Liver (tissue), 9 donors: ENCODE data around the gene TRHDE. TPM values are rescaled to one million over a fixed set of nuclear protein-coding genes. Genes with fewer than 3 reads are reported as not detected.

ENCODE experiments used
- DNase-seq: peaks from one replicate; pipeline ENCODE4 v3.0.0-alpha.2; 2017; ENCODE audit warnings: low spot score
- H3K27ac ChIP-seq, 2 donors: one replicate each; pipeline ENCODE4 v1.7.0; 2013; ENCODE audit warnings: inconsistent platforms in 2 of 2, low read length in 2 of 2, control low read depth in 1 of 2, low read depth in 1 of 2, mild to moderate bottlenecking in 1 of 2
- H3K27me3 ChIP-seq, 4 donors: one replicate each; pipeline versions ENCODE4 v1.6.1 to v1.7.0; 2013; ENCODE audit warnings: low read length in 3 of 4, inconsistent platforms in 1 of 4, mild to moderate bottlenecking in 1 of 4, moderate library complexity in 1 of 4; ENCODE audit not compliant: control insufficient read depth in 4 of 4, insufficient read depth in 4 of 4
- H3K36me3 ChIP-seq, 4 donors: one replicate each; pipeline versions ENCODE4 v1.6.1 to v1.7.0; 2013; ENCODE audit warnings: low read length in 3 of 4, mild to moderate bottlenecking in 3 of 4, low read depth in 1 of 4, moderate library complexity in 1 of 4; ENCODE audit not compliant: control insufficient read depth in 4 of 4, insufficient read depth in 3 of 4
- H3K4me1 ChIP-seq, 4 donors: one replicate each; pipeline versions ENCODE4 v1.6.1 to v1.7.0; 2013; ENCODE audit warnings: low read length in 3 of 4, mild to moderate bottlenecking in 3 of 4, moderate library complexity in 1 of 4; ENCODE audit not compliant: control insufficient read depth in 4 of 4, insufficient read depth in 4 of 4
- H3K4me3 ChIP-seq, 3 donors: one replicate each; pipeline versions ENCODE4 v1.6.1 to v1.7.0; 2013; ENCODE audit warnings: low read length in 3 of 3, control low read depth in 1 of 3, low read depth in 1 of 3, mild to moderate bottlenecking in 1 of 3
- H3K9ac ChIP-seq, 2 donors: one replicate each; pipeline ENCODE4 v1.7.0; 2013; ENCODE audit warnings: low read length in 2 of 2, mild to moderate bottlenecking in 2 of 2, moderate library complexity in 2 of 2, control low read depth in 1 of 2, low read depth in 1 of 2
- H3K9me3 ChIP-seq, 4 donors: one replicate each; pipeline versions ENCODE4 v1.6.1 to v1.7.0; 2013; ENCODE audit warnings: low read length in 3 of 4; ENCODE audit not compliant: control insufficient read depth in 4 of 4
- EGR1 ChIP-seq, 2 donors: IDR thresholded peaks; 2 replicates each; pipeline ENCODE4 v1.6.1; 2016 to 2018; ENCODE audit warnings: antibody characterized with exemption in 2 of 2, low read depth in 2 of 2
- FOXA1 ChIP-seq: IDR thresholded peaks from 2 replicates; pipeline ENCODE4 v1.6.1; 2016; ENCODE audit warnings: antibody characterized with exemption
- FOXA2 ChIP-seq: IDR thresholded peaks from 2 replicates; pipeline ENCODE4 v1.6.1; 2016; ENCODE audit warnings: antibody characterized with exemption
- GABPA ChIP-seq, 2 donors: IDR thresholded peaks in 1 of 2; conservative IDR thresholded peaks in 1 of 2; 2 replicates each; pipeline ENCODE4 v1.6.1; 2016; ENCODE audit warnings: antibody characterized with exemption in 2 of 2, mild to moderate bottlenecking in 1 of 2, moderate library complexity in 1 of 2
- HNF4A ChIP-seq, 2 donors: conservative IDR thresholded peaks; 2 replicates each; pipeline ENCODE4 v1.6.1; 2016; ENCODE audit warnings: antibody characterized with exemption in 2 of 2, mild to moderate bottlenecking in 2 of 2
- HNF4G ChIP-seq: IDR thresholded peaks from 2 replicates; pipeline ENCODE4 v1.6.1; 2016; ENCODE audit warnings: antibody characterized with exemption
- JUND ChIP-seq, 2 donors: IDR thresholded peaks; 2 replicates each; pipeline ENCODE4 v1.6.1; 2016; ENCODE audit warnings: antibody characterized with exemption in 2 of 2
- NR2F2 ChIP-seq: IDR thresholded peaks from 2 replicates; pipeline ENCODE4 v1.6.1; 2016; ENCODE audit warnings: antibody characterized with exemption
- RAD21 ChIP-seq, 2 donors: IDR thresholded peaks; 2 replicates each; pipeline ENCODE4 v1.6.1; 2016; ENCODE audit warnings: antibody characterized with exemption in 2 of 2, mild to moderate bottlenecking in 2 of 2
- RXRA ChIP-seq, 2 donors: IDR thresholded peaks; 2 replicates each; pipeline ENCODE4 v1.6.1; 2017 to 2018; ENCODE audit warnings: antibody characterized with exemption in 2 of 2, mild to moderate bottlenecking in 1 of 2
- SP1 ChIP-seq: IDR thresholded peaks from 2 replicates; pipeline ENCODE4 v1.6.1; 2018; ENCODE audit warnings: antibody characterized with exemption, mild to moderate bottlenecking
- TAF1 ChIP-seq: conservative IDR thresholded peaks from 2 replicates; pipeline ENCODE4 v1.6.1; 2016; ENCODE audit warnings: antibody characterized with exemption, mild to moderate bottlenecking
- YY1 ChIP-seq: IDR thresholded peaks from 2 replicates; pipeline ENCODE4 v1.6.1; 2016; ENCODE audit warnings: antibody characterized with exemption, mild to moderate bottlenecking
- WGBS: extraction: QIAGEN DNeasy Blood & Tissue Kit; methylation state at CpG from one replicate; pipeline ENCODE4 v1.1.7; 2013; 5-methylcytosine and 5-hydroxymethylcytosine counted together
- polyA plus RNA-seq, 2 donors: library from polyadenylated mRNA; stranded (reverse) in 1 of 2; unstranded in 1 of 2; fragments of 200-250 nt in 1 of 2; fragments of >200 nt in 1 of 2; fragmentation: Nextera tagmentation in 1 of 2; extraction: Ambion mirVana in 1 of 2; gene quantifications; one replicate each; pipeline versions ENCODE4 v1.2.1 to v1.2.3, GENCODE V29; 2013 to 2015
- total RNA-seq, 2 donors: library from RNA; depleted of rRNA; stranded (reverse); fragments of >200 nt; gene quantifications; one replicate each; pipeline ENCODE4 v1.2.3, GENCODE V29; 2014
- TF ChIP-seq, protein P1 (sequence below): IDR thresholded peaks from 2 replicates; pipeline ENCODE4 v1.6.1; 2016; ENCODE audit warnings: antibody characterized with exemption, mild to moderate bottlenecking
- TF ChIP-seq, protein P2 (sequence below): fragments of 150-350 bp; IDR thresholded peaks from 2 replicates; pipeline ENCODE4 v1.5.1; 2017; ENCODE audit warnings: improper control_type of control experiment, low read depth, low read length; ENCODE audit not compliant: missing input control
- TF ChIP-seq, protein P3 (sequence below): IDR thresholded peaks from 2 replicates; pipeline ENCODE4 v1.6.1; 2016; ENCODE audit warnings: antibody characterized with exemption
- TF ChIP-seq, protein P4 (sequence below): IDR thresholded peaks from 2 replicates; pipeline ENCODE4 v1.6.1; 2016; ENCODE audit warnings: antibody characterized with exemption
- TF ChIP-seq, protein P5 (sequence below): IDR thresholded peaks from 2 replicates; pipeline ENCODE4 v1.6.1; 2016; ENCODE audit warnings: antibody characterized with exemption
- donor health status: healthy.
- donor health status: healthy.
- donor health status: healthy.
- donor health status: healthy.
- donor health status: healthy.

The TRHDE gene
- total and polyA plus RNA-seq, 4 donors: 0.05 to 0.17 (median 0.14) TPM; not detected in 1

DNA sequence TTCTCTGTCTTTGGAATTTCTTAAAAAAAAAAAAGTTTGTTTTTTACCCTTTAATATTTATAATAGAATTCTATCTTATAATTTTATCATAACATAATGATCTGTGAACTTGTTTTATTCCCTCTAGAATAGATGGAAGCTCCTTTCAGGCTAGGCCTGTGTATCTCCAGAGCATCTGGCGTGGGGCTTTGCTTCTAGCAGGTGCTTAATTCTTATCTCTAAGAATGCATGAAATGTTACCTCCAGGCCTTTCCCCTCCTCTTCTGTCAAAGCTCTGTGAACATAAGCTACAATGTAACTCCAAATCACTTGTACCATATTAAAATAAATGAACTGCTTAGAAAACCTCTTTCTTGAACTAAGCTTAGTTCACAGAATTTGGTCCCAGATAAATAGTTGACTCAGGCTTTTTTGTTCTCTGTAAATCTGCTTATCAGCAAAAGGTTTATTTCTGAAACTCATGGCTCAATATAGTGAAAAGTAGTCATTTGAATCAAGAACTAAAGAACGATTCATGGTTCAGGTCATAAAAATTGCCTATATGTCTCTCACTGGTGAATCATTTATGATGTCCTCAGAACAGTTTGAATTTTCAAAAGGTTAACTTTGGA, 407.1 kb downstream of the TRHDE start:
- DNase-seq: no peak
- Histone ChIP-seq H3K4me3 (no peak overlapping the region), H3K9me3 (no peaks in the 10 kb centered on the region), H3K9ac (no peak overlapping the region), H3K27me3 (no peaks in the 10 kb centered on the region), H3K36me3 (no peaks in the 10 kb centered on the region), H3K4me1 (peaks cover 2 to 16% (median 6%) of the 10 kb centered on the region in 4 donors), H3K27ac (no peak overlapping the region)
- TF ChIP-seq, protein P1, sequence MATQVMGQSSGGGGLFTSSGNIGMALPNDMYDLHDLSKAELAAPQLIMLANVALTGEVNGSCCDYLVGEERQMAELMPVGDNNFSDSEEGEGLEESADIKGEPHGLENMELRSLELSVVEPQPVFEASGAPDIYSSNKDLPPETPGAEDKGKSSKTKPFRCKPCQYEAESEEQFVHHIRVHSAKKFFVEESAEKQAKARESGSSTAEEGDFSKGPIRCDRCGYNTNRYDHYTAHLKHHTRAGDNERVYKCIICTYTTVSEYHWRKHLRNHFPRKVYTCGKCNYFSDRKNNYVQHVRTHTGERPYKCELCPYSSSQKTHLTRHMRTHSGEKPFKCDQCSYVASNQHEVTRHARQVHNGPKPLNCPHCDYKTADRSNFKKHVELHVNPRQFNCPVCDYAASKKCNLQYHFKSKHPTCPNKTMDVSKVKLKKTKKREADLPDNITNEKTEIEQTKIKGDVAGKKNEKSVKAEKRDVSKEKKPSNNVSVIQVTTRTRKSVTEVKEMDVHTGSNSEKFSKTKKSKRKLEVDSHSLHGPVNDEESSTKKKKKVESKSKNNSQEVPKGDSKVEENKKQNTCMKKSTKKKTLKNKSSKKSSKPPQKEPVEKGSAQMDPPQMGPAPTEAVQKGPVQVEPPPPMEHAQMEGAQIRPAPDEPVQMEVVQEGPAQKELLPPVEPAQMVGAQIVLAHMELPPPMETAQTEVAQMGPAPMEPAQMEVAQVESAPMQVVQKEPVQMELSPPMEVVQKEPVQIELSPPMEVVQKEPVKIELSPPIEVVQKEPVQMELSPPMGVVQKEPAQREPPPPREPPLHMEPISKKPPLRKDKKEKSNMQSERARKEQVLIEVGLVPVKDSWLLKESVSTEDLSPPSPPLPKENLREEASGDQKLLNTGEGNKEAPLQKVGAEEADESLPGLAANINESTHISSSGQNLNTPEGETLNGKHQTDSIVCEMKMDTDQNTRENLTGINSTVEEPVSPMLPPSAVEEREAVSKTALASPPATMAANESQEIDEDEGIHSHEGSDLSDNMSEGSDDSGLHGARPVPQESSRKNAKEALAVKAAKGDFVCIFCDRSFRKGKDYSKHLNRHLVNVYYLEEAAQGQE: no peak
- TF ChIP-seq SP1: no peak
- no peak for TF ChIP-seq EGR1 (IDR thresholded peaks at IDR 0.05; ENCODE audit: low read depth in 2 of 2)
- TF ChIP-seq JUND (IDR thresholded peaks at IDR 0.05): no peak
- no peak for TF ChIP-seq NR2F2
- TF ChIP-seq, protein P2, sequence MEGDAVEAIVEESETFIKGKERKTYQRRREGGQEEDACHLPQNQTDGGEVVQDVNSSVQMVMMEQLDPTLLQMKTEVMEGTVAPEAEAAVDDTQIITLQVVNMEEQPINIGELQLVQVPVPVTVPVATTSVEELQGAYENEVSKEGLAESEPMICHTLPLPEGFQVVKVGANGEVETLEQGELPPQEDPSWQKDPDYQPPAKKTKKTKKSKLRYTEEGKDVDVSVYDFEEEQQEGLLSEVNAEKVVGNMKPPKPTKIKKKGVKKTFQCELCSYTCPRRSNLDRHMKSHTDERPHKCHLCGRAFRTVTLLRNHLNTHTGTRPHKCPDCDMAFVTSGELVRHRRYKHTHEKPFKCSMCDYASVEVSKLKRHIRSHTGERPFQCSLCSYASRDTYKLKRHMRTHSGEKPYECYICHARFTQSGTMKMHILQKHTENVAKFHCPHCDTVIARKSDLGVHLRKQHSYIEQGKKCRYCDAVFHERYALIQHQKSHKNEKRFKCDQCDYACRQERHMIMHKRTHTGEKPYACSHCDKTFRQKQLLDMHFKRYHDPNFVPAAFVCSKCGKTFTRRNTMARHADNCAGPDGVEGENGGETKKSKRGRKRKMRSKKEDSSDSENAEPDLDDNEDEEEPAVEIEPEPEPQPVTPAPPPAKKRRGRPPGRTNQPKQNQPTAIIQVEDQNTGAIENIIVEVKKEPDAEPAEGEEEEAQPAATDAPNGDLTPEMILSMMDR: no peak
- no peak for TF ChIP-seq YY1
- no peak for TF ChIP-seq HNF4G
- TF ChIP-seq HNF4A (conservative IDR thresholded peaks at IDR 0.05): no peak
- TF ChIP-seq RAD21 (IDR thresholded peaks at IDR 0.05): no peak
- no peak for TF ChIP-seq TAF1
- TF ChIP-seq RXRA (IDR thresholded peaks at IDR 0.05): no peak
- TF ChIP-seq, protein P3, sequence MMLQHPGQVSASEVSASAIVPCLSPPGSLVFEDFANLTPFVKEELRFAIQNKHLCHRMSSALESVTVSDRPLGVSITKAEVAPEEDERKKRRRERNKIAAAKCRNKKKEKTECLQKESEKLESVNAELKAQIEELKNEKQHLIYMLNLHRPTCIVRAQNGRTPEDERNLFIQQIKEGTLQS: no peak
- TF ChIP-seq GABPA (IDR thresholded peaks at IDR 0.05 in 1 of 2, conservative IDR thresholded peaks at IDR 0.05 in 1 of 2): no peak
- TF ChIP-seq FOXA1: no peak
- TF ChIP-seq, protein P4, sequence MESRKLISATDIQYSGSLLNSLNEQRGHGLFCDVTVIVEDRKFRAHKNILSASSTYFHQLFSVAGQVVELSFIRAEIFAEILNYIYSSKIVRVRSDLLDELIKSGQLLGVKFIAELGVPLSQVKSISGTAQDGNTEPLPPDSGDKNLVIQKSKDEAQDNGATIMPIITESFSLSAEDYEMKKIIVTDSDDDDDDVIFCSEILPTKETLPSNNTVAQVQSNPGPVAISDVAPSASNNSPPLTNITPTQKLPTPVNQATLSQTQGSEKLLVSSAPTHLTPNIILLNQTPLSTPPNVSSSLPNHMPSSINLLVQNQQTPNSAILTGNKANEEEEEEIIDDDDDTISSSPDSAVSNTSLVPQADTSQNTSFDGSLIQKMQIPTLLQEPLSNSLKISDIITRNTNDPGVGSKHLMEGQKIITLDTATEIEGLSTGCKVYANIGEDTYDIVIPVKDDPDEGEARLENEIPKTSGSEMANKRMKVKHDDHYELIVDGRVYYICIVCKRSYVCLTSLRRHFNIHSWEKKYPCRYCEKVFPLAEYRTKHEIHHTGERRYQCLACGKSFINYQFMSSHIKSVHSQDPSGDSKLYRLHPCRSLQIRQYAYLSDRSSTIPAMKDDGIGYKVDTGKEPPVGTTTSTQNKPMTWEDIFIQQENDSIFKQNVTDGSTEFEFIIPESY: no peak
- no peak for TF ChIP-seq FOXA2
- TF ChIP-seq, protein P5, sequence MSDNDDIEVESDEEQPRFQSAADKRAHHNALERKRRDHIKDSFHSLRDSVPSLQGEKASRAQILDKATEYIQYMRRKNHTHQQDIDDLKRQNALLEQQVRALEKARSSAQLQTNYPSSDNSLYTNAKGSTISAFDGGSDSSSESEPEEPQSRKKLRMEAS: no peak
- WGBS: 67% methylated on average over 2 of the region's 2 CpGs
